Small intestine (tissue), 7 donors: ENCODE measurements around the gene CTU2. TPM values are rescaled to one million over a fixed set of nuclear protein-coding genes. Genes with fewer than 3 reads are reported as not detected.
A peak's percentile ranks its signal among the peaks of the same experiment; 100 is the strongest.

Source experiments
- DNase-seq, 2 donors: peaks; one replicate each; pipeline versions ENCODE4 v3.0.0 to v3.0.0-alpha.2; 2013
- FAIRE-seq: peaks from 2 replicates; lab custom pipeline; 2012; peaks lifted over from hg19 to GRCh38; lab: Jason Lieb, UNC
- H3K27ac ChIP-seq, 3 donors: one replicate each; pipeline ENCODE4 v1.5.1; 2013; ENCODE audit warnings: low read length in 2 of 3, mild to moderate bottlenecking in 2 of 3, control low read depth in 1 of 3, inconsistent platforms in 1 of 3, low read depth in 1 of 3, moderate library complexity in 1 of 3
- H3K27me3 ChIP-seq, 3 donors: one replicate each; pipeline ENCODE4 v1.6.1; 2013; ENCODE audit warnings: low read length in 3 of 3, inconsistent platforms in 1 of 3; ENCODE audit not compliant: control insufficient read depth in 3 of 3, insufficient read depth in 3 of 3
- H3K36me3 ChIP-seq, 3 donors: one replicate each; pipeline ENCODE4 v1.6.1; 2013; ENCODE audit warnings: low read length in 3 of 3, inconsistent platforms in 1 of 3, low read depth in 1 of 3, mild to moderate bottlenecking in 1 of 3, moderate library complexity in 1 of 3; ENCODE audit not compliant: control insufficient read depth in 3 of 3, insufficient read depth in 2 of 3
- H3K4me1 ChIP-seq, 3 donors: one replicate each; pipeline ENCODE4 v1.6.1; 2013; ENCODE audit warnings: low read length in 2 of 3, inconsistent platforms in 1 of 3, low read depth in 1 of 3, mild to moderate bottlenecking in 1 of 3, moderate library complexity in 1 of 3; ENCODE audit not compliant: control insufficient read depth in 3 of 3, insufficient read depth in 2 of 3
- H3K4me3 ChIP-seq, 3 donors: one replicate each; pipeline ENCODE4 v1.5.1; 2013; ENCODE audit warnings: low read length in 3 of 3, control low read depth in 1 of 3, inconsistent platforms in 1 of 3, low read depth in 1 of 3, mild to moderate bottlenecking in 1 of 3, moderate library complexity in 1 of 3
- H3K9me3 ChIP-seq, 2 donors: one replicate each; pipeline ENCODE4 v1.6.1; 2013; ENCODE audit warnings: low read depth in 1 of 2, low read length in 1 of 2; ENCODE audit not compliant: control insufficient read depth in 2 of 2, insufficient read depth in 1 of 2
- WGBS, 3 donors: extraction: QIAGEN DNeasy Blood & Tissue Kit; methylation state at CpG; one replicate each; pipeline ENCODE4 v1.1.7; 2013; 5-methylcytosine and 5-hydroxymethylcytosine counted together
- polyA plus RNA-seq, 4 donors: library from polyadenylated mRNA; stranded (reverse) in 3 of 4; unstranded in 1 of 4; fragments of 200-250 nt in 3 of 4; fragments of 120-200 nt in 1 of 4; gene quantifications; one replicate each; pipeline versions ENCODE4 v1.2.1 to v1.2.3, GENCODE V29; 2013
- donor health status: healthy with polysubstance abuse.
- donor health status: control.
- donor health status: control.
- donor health status: Bipolar disorder and iron deficiency.
- donor health status: healthy.

Gene CTU2
- polyA plus RNA-seq, 4 donors = 7.8 to 15.0 (median 11.2) TPM

DNA sequence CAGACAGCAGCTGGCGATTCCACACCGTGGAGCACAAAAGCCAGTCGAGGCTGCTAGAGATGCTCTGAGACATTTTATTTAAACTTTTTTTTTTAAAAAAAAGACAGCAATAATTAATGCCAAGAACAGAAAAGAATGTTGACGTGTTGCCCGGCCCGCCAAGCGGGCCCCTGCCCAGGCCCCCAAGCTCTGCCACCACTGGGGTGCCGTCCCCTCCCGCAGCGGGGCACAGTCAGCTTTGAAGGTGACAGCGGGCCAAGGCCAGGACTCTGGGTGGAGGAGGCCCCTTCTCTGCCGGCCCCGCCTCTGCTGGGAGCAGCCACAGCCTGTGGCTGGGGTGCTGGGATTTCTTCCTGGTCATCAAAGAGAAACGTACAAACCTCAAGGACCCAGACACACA lies 9.9 kb upstream of the CTU2 start:
- Histone ChIP-seq H3K36me3 (peaks cover 4 to 63% (median 7%) of the 10 kb centered on the region in 3 donors), H3K27me3 (no peaks in the 10 kb centered on the region), H3K9me3 (no peaks in the 10 kb centered on the region), H3K27ac (no peak overlapping the region), H3K4me3 (no peak overlapping the region), H3K4me1 (no peaks in the 10 kb centered on the region)
- FAIRE-seq (no peak), DNase-seq (no peak)
- WGBS, 3 donors = 84 to 91% (median 86%) methylated on average over 14 of the region's 14 CpGs

DNA sequence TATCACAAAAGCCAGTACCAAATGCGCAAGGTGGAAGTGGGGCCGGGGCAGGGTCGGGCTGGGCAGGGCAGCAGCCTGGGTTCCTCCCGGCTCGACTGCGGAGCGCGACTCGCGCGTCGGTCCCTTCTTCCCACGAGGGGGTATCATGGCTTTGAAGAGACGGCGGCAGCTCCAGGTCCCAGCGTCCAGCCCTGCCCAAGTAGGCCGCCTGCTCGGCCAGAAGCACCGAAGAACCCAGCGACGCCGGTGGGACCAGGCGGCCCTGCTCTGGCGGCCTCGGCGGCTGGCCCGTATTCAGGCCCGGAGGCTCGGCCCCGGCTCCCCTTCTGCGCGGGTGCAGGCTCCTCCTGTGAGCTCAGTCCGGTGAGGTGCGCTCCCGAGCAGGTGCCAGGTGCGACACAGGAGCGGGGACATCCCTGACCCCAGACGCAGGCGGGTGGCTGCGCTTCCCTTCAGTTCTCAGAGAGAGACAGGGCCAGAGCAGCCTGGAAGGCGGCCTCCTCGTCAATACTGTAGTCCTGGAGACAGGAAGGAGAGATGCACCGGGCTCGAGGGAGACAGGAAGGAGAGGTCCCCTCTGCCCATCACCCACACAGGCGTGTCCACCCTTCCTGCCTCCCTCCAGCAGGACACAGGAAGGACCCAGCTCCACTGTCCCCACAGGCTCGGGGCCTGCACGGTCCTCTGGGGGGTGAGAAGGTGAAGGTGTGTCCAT lies 9.0 kb upstream of the CTU2 start:
- Histone ChIP-seq H3K36me3 (peaks cover 4 to 65% (median 7%) of the 10 kb centered on the region in 3 donors), H3K4me1 (no peaks in the 10 kb centered on the region), H3K27ac (no peak overlapping the region), H3K27me3 (no peaks in the 10 kb centered on the region), H3K9me3 (no peaks in the 10 kb centered on the region), H3K4me3 (no peak overlapping the region)
- FAIRE-seq = no peak
- DNase-seq = no peak
- 92 to 94% (median 93%) methylated on average over 39 to 47 of the region's 47 CpGs for WGBS, 3 donors

DNA sequence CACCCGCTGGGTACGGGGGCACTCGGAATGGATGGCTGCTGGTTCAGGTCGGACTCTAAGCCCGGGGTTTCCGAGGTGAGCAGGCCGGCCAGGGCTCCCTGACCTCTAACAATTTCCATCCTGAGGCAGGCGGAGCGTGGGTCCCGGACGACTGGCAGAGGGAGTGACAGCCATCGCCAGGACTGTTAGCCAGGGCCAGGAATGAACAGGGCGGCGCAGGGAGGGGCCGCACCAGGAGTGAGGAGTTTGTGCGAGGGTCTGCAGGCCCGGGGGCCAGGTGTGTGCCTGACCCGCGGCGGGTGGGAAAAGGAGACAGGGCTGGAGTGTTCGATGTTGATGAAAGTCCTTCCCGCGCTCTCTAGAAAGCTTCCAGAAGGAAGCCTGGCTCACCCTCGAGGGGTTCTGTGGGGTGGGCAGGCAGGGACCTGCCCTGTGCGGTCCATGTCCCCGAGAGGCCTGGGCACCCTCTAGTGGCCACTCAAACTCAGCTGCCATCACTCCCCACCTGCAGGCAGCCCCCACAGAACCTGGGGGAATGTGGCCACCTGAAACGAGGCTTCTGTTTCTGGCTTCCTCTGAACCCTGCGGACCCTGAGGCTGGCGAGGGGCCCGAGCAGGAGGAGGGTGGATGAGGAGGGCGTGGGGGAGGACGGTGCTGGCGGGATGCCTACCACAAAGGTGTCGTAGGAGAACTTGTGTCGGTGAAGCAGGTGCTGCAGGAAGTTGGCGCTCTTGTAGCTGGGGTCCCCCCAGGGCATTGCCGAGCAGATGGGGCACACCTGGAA lies 8.3 kb upstream of the CTU2 start:
- Histone ChIP-seq H3K27me3 (no peaks in the 10 kb centered on the region), H3K9me3 (no peaks in the 10 kb centered on the region), H3K4me3 (no peak overlapping the region), H3K36me3 (peaks cover 4 to 72% (median 7%) of the 10 kb centered on the region in 3 donors), H3K4me1 (no peaks in the 10 kb centered on the region), H3K27ac (no peak overlapping the region)
- FAIRE-seq (no peak), DNase-seq (no peak)
- WGBS, 3 donors = 86 to 91% (median 90%) methylated on average over 35 to 37 of the region's 37 CpGs

DNA sequence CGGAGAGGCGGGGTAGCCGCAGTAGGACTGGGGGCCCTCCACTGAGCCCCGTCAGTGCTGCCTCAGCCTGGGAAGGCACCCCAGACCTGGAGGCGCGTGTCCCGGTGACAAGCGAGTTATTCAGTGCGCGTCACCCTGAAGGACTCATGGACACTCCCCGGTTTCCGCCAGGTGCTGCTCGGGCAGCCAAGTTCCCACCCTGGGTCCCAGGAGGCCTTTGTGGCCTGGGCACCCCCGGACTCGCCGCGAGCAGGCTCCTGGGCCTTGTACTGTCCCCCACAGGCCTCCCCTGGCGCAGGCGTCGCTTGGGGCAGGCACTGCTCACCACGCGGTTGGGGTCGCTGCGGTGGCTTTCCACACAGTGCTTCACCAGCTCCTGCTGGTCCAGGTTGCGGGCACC lies 7.7 kb upstream of the CTU2 start:
- Histone ChIP-seq H3K4me1 (no peaks in the 10 kb centered on the region), H3K36me3 (peaks cover 4 to 78% (median 7%) of the 10 kb centered on the region in 3 donors), H3K9me3 (no peaks in the 10 kb centered on the region), H3K27me3 (no peaks in the 10 kb centered on the region), H3K4me3 (no peak overlapping the region), H3K27ac (no peak overlapping the region)
- DNase-seq (no peak), FAIRE-seq (no peak)
- whole genome bisulfite sequencing, 3 donors = 92 to 96% (median 92%) methylated on average over 23 to 25 of the region's 25 CpGs

DNA sequence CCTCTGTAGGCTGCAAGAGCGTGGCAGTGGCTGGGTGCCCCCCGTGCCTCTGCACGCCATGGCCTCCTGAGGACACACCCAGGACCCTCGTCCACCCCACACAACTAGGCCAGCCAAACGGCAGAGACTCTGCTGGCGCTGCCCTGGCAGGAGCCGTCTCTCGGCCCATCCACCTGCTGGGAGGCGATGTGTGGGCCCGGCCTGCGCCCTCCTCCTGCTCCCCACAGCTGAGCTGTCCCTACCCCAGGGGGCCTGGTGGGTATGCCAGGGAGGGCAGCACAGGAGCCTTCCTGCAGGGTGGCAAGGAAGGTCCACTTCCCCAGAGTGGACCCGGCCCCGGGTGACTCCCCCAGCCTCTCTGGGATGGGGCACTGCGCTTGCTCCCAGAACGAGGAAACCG lies 7.1 kb upstream of the CTU2 start:
- Histone ChIP-seq H3K27ac (no peak overlapping the region), H3K4me3 (no peak overlapping the region), H3K27me3 (no peaks in the 10 kb centered on the region), H3K9me3 (no peaks in the 10 kb centered on the region), H3K4me1 (no peaks in the 10 kb centered on the region), H3K36me3 (peaks cover 4 to 79% (median 7%) of the 10 kb centered on the region in 3 donors)
- no peak for DNase-seq
- WGBS, 3 donors = 94 to 97% (median 95%) methylated on average over 14 to 16 of the region's 16 CpGs
- FAIRE-seq = no peak

DNA sequence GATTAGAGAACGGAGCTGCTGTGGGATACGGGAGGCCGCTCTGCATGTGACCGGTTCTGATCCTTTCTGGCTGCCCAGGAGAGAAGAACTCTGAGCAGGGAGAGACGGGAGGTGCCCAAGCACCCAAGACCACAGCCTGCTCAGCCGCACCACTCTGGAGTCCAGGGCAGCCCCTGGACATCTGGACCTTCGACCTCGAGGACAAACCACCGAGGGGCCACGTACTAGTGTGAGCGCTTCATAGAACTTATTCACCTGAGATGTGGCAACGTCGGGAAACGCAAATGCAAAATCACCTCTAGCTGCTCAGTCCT lies 6.0 kb upstream of the CTU2 start:
- WGBS, 3 donors = 55 to 72% (median 70%) methylated on average over 14 of the region's 14 CpGs
- no peak for FAIRE-seq
- Histone ChIP-seq H3K27ac (peak overlapping the region in 2 of 3 donors; percentile 27 to 86), H3K27me3 (no peaks in the 10 kb centered on the region), H3K9me3 (no peaks in the 10 kb centered on the region), H3K36me3 (peaks cover 4 to 76% (median 7%) of the 10 kb centered on the region in 3 donors), H3K4me3 (no peak overlapping the region), H3K4me1 (peaks cover 0 to 7% (median 0%) of the 10 kb centered on the region in 3 donors)
- no peak for DNase-seq

DNA sequence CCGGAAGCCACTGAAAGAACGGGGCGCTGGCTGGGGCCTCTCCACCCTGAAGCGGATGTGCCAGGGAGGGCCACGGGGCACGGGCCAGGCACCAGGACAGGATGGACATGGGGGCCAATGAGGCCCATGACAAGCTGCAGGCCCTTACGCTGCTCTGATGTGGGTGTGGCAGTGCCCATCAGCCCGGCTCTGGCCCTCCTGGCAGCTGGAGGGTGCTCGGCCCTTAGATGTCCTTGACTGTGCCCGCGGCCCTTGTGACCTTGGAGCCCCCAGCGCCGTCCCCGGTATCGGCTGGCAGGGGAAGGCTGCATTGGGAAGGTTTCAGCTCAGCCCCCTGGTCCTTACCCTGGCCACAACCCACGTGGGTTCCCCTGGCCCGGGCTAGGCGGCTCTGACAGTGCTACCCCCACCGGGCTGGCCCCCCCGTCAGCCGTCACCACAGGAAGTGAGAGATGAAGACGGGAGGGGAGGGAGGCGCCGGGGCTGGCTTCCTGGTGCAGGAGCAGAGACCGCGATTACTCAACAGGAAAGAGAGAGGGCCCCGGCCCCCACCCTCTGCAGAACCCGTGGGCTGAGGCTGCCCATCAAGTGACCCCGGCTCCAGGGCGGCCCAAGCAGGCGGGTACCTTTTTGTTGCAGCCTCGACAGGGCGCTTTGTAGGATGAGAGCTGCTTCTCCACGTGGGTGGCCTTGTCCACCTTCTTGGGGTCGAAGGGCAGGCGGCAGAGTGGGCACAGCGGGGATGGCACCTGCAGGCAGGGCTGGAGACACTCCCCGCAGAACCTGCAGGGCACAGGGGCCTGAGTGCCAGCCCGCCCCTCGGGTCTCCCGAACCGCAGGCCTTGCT lies 5.4 kb upstream of the CTU2 start:
- no peak for FAIRE-seq
- H3K9me3 ChIP-seq = no peaks in the 10 kb centered on the region
- H3K27me3 ChIP-seq = no peaks in the 10 kb centered on the region
- H3K36me3 ChIP-seq = peaks cover 4 to 70% (median 7%) of the 10 kb centered on the region in 3 donors
- H3K27ac ChIP-seq = peak overlapping the region in 2 of 3 donors; percentile 81 to 91
- H3K4me3 ChIP-seq = peak overlapping the region in 2 of 3 donors; percentile 26 to 42
- H3K4me1 ChIP-seq = peaks cover 0 to 10% (median 0%) of the 10 kb centered on the region in 3 donors
- 49 to 78% (median 54%) methylated on average over 39 to 42 of the region's 42 CpGs for WGBS, 3 donors
- DNase-seq = peak; percentile 42 to 68
